Amniotic stem cell (primary cell): ENCODE measurements around the gene C12orf42.

ENCODE experiments used
- DNase-seq: peaks from one replicate; lab custom pipeline; 2025; lab: John Stamatoyannopoulos, UW

C12orf42 gene

DNA sequence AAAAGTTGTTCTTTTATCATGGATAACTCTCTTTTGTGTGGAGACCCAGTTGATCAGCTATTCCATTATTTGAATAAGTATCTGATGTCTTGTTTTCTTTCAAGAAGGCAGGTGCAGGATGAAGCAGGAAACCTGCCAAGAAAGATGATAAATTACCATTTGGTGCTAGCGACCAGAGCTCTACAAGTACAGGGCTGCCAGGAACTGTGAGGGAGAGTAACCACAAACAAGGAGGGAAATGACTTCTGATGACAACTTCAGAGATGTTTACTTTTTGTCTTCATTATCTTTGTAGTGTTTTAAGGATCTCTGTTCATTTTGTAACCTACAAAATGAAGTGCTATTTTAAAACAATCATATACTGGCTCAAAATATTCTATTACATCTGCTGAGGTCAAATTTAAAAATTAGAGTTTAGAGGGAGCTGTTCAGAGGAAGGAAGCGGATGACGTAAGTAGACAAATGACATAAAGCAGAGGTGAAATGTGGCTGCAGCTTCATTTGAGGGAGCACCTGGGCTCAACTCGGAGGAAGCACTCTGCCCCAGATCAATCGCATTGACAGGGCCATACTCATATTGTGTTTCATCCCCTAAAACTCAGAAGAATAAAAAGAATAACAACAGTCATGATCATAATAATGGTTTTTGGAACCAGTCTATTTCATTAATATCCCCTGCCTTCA is 226.8 kb downstream of the C12orf42 start:
- no peak for DNase-seq

DNA sequence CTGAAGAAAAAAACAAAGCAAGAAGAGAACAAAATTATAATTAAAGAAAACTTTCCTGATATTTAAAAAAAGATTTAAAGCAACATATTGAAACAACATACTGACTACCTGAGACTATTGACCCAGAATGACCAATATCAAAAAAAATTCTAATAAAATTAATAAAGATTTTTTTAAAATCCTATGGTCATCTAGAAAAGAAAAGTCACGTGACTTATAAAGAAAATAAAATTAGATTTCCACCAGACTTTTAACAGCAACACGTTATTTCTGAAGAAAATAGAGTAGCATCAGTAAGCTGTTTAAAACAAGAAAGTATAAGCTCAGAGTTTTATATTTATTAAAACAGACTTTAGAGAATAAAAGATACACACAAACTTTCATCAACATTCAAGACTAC is 238.0 kb downstream of the C12orf42 start:
- DNase-seq = no peak
